ENCODE results near the gene WIPF1.

The WIPF1 gene

GRCh38 chr2:174544156-174544555 lies 53.4 kb downstream of the WIPF1 start:
- no peak for DNase-seq (ENCODE audit: low read depth in 2 of 2)

GRCh38 chr2:174540893-174541292 lies 56.7 kb downstream of the WIPF1 start:
- DNase-seq (ENCODE audit: low read depth in 2 of 2): no peak

- DNase-seq (ENCODE audit: low read depth in 2 of 2): no peak
These were observed 61.6 kb downstream of the WIPF1 start for GRCh38 chr2:174535757-174536703.

DNA sequence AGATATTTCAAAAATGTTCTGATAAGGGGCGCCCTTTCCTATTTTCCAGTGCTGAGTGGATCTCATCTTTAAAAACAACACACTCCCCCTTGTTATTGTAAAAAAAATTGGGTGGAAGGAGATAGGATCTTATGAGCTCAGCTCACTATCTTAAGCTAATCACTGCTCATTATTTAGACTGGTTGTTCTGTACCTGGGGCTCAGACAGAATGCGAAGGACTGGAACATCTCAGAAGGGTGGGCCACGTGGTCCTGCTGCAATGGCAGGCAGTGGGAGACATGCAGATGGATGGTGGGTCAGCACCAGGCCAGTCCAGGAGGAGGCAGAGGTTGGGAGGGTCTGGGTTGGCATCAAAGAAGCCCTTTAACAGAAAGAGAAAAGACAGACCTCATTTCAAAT lies 62.5 kb downstream of the WIPF1 start:
- DNase-seq (ENCODE audit: low read depth in 2 of 2): no peak

DNA sequence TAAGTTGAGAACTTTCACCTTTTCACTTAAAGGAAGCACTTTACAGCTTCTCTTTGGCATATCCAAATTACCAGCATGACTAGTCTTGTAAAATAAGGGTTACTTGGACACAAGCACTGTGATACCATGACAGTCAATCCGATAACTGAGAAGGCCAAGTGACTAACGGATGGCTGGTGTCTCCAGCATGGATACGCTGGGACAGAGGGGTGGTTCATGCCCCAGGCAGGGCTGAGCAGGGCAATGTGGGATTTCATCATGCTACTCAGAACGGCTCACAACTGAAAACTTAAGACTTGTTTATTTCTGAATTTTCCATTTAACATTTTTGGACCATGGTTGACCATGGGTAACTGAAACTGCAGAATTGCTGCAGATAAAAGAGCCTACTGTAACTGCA lies 67.7 kb downstream of the WIPF1 start:
- DNase-seq (ENCODE audit: low read depth in 2 of 2): no peak

- no peak for DNase-seq (ENCODE audit: low read depth in 2 of 2)
These were observed 69.6 kb downstream of the WIPF1 start for GRCh38 chr2:174527959-174528358.

GRCh38 chr2:174527101-174527721 lies 70.4 kb downstream of the WIPF1 start:
- no peak for DNase-seq (ENCODE audit: low read depth in 2 of 2)

DNA sequence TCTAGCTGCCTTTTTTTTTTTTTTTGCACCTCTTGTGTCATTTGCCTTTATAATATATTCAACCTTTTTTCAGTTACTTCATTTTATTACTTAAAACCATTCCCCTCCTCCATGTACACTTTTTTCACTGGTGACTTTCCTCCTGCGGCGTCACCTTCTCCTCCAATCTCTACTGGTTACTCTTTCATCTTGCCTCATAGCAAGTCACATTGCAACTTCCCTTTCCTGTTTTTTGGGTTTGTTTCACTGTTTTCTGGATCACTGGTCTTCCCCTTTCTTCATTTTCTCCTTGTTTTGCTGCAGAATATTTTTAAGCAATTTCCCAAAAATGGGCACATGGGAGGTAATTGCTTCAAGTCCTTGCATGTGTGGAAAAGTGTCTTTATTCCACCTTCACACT lies 73.1 kb downstream of the WIPF1 start:
- no peak for DNase-seq (ENCODE audit: low read depth in 2 of 2)

DNA sequence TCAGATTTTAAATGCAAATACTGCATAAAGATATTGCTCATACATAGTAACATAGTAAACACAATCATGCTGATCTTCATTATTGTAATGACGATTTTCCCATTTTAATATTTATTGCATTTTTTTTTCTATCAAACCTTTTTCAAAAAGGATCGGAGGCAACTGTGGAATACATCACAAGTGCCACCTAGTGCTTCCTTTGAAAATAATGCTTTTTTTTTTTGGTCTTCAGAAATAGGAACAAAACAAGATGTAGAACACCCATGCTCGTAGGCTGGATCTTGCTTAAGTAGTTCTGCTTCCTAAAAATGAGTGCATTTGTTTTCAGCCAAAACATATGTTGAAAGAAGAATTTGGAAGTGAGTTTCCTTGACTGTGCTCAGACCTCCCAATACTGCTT lies 75.1 kb downstream of the WIPF1 start:
- no peak for DNase-seq (ENCODE audit: low read depth in 2 of 2)

- no peak for DNase-seq (ENCODE audit: low read depth in 2 of 2)
These were observed 79.2 kb downstream of the WIPF1 start for GRCh38 chr2:174518395-174518794.

DNA sequence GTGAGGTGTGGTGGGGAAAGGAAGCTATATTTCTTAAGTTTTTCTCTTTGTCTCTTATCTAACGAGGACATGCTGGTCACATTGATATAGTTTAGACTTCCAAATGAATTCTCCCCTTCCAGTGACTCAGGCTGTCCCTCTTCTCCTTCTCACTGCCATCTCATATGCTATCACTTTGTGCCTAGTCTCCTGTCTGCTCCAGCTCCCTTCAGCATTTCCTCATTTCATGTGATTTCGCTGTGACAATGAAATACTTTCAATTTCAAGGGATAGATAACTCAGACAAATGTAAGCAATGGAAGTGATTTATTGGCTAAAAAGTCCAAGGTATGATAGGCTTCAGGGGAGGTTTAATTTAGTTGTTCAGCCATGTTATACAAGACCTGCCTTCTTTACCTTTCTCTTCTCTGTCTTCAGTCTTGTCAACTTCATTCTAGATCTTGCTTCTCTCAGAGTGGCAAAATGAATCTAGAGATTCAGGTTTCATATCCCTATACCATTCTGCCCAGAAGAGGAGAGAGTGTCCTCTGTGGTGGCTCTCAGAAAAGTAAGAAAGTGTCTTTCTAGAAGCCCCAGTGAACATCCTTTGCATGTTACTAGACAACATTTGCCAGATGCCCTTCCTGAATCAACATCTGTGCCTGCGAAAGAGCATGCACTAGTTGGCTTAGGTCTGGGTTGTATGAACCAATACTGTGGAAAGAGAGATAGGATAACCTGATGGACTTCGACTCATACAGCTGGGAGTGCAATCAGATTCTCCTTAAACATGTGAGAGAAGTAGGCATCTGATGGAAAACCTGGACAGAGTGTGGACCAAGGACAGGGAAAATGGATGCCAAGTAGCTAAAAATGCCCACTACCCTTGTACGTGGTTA lies 80.9 kb downstream of the WIPF1 start:
- no peak for DNase-seq (ENCODE audit: low read depth in 2 of 2)

DNA sequence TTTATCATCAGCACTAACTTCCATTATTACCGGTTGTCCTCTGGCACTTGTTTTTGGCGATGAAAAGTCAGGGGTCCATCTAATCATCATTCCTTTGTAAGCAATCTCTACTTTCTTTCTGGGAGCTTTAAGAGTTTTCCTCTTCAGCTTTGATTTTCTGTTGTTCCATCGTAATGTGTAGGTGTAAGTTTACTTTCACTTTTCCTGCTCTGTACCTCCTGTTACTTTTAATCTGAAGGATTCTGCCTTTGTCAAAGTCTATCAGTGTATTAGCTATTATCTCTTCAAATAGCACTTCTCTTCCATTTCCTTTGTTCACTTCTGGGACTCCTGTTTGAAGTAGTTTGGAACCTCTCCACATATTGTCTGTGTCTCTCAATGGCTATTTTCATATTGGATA lies 85.3 kb downstream of the WIPF1 start:
- no peak for DNase-seq (ENCODE audit: low read depth in 2 of 2)

- DNase-seq (ENCODE audit: low read depth in 2 of 2): no peak
These were observed 85.9 kb downstream of the WIPF1 start for GRCh38 chr2:174511580-174512260.

DNA sequence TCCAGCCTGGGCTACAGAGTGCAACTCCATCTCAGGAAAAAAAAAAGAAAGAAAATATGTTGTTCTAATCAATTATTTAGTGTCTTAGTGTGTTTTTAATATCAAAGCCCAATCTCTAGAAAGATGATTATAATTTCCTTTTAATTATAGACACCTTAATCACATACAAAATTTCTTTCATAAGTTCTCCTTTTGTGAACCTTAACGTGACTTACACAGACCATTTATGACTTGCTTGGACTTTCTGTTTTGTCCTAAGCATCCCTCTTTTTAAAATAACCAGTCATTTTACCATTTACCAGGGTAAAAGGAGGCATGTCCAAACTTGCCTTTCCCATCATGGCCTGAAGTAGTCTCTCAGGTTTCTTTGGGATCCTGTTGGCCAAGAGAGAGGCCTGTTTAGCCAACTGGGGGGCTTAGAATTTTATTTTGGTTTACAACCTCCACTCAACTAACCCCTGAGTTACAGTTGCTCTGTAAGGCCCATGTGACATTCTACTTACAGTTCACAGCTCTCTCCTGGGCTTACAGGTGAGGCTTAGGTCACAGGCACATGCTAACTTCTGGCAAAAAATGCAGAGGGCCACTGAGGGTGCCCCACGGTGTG lies 86.9 kb downstream of the WIPF1 start:
- no peak for DNase-seq (ENCODE audit: low read depth in 2 of 2)
